Motor neuron (in vitro differentiated cells): ENCODE data around the gene RBMS3. TPM values are rescaled to one million over a fixed set of nuclear protein-coding genes. Genes with fewer than 3 reads are reported as not detected.

ENCODE experiments used
- ATAC-seq, 8 experiments: fragments of 200-7000 bp; cut with Tn5 transposase; replicated peaks in 6 of 8; 2 replicates each; pipeline ENCODE4 v1.8.0; 2021; ENCODE audit warnings: mild to moderate bottlenecking in 8 of 8, moderate library complexity in 8 of 8
- H3K27ac ChIP-seq, 2 donors: fragments of 250-450 bp; sonication (Bioruptor Pico); 2 replicates each; pipeline ENCODE4 v1.9.0; 2021; ENCODE audit warnings: antibody characterized with exemption in 2 of 2, mild to moderate bottlenecking in 2 of 2, moderate library complexity in 1 of 2
- H3K4me1 ChIP-seq, 2 donors: fragments of 250-450 bp; sonication (Bioruptor Pico); replicated peaks in 1 of 2; 2 replicates each; pipeline ENCODE4 v1.6.1; 2021; ENCODE audit warnings: antibody characterized with exemption in 2 of 2, mild to moderate bottlenecking in 2 of 2, moderate library complexity in 1 of 2
- H3K4me3 ChIP-seq, 5 donors: fragments of 250-450 bp; sonication (Bioruptor Pico); 2 replicates each; pipeline ENCODE4 v1.9.0; 2021; ENCODE audit warnings: antibody characterized with exemption in 5 of 5, mild to moderate bottlenecking in 5 of 5, moderate library complexity in 4 of 5
- WGBS, 10 experiments: fragments of 450-650 bp; shearing (Covaris generic); methylation state at CpG; one replicate each; pipeline ENCODE4 v1.0.0; 2022; 5-methylcytosine and 5-hydroxymethylcytosine counted together
- in situ Hi-C, 9 experiments: fragments of 400-800 bp; cut with MboI; loops; one replicate each; pipeline ENCODE4 v1.15.0; 2021; ENCODE audit warnings: low sequenced_read_pairs in 9 of 9, low pct_unique_long_range_greater_than_20kb in 2 of 9; ENCODE audit not compliant: unreplicated experiment in 9 of 9
- total RNA-seq, 8 experiments: library from RNA; unstranded; fragments of 300-600 nt; gene quantifications; 2 replicates each; pipeline versions ENCODE4 v1.2.3 to v1.2.4, GENCODE V29; 2022

Gene RBMS3
- total RNA-seq, 8 experiments from 2014 or later, result 11.0 to 63.7 (median 16.7) TPM

DNA sequence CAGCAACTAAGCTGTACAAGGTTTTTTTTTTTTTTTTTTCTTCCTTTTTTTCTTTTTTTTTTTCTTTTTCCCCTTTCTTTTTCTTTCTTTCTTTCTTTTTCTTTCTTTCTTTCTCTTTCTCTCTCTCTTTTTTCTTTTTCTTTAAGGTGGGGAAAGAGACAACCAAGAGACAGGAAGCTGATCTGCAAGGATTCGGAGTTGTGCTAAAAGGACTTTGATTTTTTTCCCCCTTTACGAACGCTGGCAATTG, 148 bp downstream of the RBMS3 start:
- Histone ChIP-seq H3K27ac (peak overlapping the region in 1 of 2 donors; percentile 25), H3K4me3 (peak overlapping the region; percentile 26 to 43 (median 38)), H3K4me1 (peaks cover 8 to 26% of the 10 kb centered on the region in 2 donors)
- WGBS, 10 experiments, result 0 to 5% (median 0%) methylated on average over 2 to 3 of the region's 3 CpGs; no CpG with 5 or more reads in 2 of the 10 experiments
- no peak for ATAC-seq
- in situ Hi-C loops, result loop anchor here in 1 of 9 experiments (25.0 kb wide), 1 partner anchor 481 kb away; no protein-coding TSS in a partner anchor

DNA sequence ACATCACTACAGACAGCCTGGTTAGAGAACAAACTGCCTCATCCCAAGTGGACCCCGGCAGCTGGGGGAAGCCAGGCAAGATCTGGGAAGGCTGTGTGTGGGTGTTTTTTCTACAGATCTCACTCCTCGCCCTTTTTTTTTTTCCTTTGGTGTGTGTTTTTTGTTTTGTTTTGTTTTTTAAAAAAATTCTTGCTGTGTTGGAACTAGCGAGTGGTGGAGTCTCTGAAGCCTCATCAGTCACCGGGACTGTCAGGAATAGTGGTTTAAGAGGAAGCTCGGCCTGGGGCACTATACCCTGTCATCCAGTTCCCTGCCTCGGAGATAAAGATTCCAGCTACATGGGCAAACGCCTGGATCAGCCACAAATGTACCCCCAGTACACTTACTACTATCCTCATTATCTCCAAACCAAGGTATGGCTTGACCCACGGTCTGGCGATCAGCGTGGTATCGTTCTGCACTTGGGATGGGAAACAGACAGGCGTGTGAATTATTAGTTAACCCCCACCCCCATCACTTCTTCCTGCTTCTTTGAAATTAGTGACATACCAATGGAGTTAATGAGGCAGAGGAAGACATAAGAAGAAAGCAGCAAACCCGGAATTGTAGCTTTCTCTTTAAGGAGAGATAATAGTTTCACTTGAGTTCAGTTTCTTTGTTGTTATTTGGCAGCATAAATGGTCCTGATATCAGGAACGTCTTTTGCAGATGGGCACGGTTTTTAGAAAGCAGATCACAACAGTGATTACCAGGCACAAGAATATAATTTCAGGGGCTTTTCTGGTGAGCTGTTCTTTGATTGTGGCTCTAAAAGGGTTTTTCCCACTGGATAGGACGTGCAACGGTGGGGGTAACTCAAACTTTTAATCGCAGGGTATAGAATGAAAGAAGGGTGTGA, 722 bp downstream of the RBMS3 start:
- H3K4me3 ChIP-seq, result peak overlapping the region; percentile 26 to 43 (median 38)
- H3K27ac ChIP-seq, result peak overlapping the region in 1 of 2 donors; percentile 25
- in situ Hi-C loops, result loop anchor here in 1 of 9 experiments (25.0 kb wide), 1 partner anchor 481 kb away; no protein-coding TSS in a partner anchor
- 0 to 7% (median 2%) methylated on average over 3 to 12 of the region's 18 CpGs for WGBS, 10 experiments
- ATAC-seq, result peak; percentile 15 to 60 (median 50)
- H3K4me1 ChIP-seq, result peaks cover 10 to 29% of the 10 kb centered on the region in 2 donors

DNA sequence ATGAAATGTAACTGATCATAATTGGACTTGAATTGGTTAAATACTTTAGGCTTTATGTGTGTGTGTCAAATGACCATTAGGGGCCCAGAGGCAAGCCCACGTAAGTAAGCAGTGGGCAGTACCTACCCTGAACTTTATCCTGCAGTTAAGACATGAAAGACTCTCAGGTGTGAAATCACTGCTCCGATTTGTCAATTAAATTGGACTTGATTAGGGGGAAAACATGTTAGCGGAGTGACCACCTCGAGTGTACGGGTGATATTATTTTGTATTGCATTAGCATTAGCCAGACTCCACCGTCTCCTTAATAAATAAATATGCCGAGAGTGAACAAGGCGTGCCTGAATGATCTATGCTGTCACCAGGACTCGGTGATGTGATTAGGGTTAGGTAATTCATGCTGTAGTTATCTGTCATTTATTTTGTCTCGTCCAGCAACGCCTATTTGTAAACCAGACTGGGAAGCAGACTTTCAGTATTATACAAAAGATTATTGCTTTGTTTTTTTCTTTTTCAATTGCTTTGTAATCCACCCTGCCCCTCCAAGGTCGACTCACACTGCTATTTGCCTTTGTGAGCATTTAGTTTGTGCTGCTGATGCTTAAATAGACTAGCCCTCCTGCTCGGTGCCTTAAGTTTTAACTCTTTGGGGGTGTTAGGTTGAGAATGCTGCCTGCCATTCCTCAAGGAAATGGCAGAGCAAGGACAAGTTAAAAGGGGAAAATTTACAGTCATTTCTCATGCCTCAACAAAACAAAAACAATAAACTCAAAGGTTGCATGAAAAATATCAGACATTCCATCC, 1.8 kb downstream of the RBMS3 start:
- ATAC-seq, result peak; percentile 5 to 25 (median 11)
- peaks cover 12 to 39% of the 10 kb centered on the region in 2 donors for H3K4me1 ChIP-seq
- WGBS, 10 experiments, result 0 to 23% (median 2%) methylated on average over 2 to 13 of the region's 13 CpGs
- H3K27ac ChIP-seq, result peak overlapping the region in 1 of 2 donors; percentile 59
- peak overlapping the region; percentile 26 to 43 (median 38) for H3K4me3 ChIP-seq
- in situ Hi-C loops, result loop anchor here in 1 of 9 experiments (25.0 kb wide), 1 partner anchor 480 kb away; no protein-coding TSS in a partner anchor

DNA sequence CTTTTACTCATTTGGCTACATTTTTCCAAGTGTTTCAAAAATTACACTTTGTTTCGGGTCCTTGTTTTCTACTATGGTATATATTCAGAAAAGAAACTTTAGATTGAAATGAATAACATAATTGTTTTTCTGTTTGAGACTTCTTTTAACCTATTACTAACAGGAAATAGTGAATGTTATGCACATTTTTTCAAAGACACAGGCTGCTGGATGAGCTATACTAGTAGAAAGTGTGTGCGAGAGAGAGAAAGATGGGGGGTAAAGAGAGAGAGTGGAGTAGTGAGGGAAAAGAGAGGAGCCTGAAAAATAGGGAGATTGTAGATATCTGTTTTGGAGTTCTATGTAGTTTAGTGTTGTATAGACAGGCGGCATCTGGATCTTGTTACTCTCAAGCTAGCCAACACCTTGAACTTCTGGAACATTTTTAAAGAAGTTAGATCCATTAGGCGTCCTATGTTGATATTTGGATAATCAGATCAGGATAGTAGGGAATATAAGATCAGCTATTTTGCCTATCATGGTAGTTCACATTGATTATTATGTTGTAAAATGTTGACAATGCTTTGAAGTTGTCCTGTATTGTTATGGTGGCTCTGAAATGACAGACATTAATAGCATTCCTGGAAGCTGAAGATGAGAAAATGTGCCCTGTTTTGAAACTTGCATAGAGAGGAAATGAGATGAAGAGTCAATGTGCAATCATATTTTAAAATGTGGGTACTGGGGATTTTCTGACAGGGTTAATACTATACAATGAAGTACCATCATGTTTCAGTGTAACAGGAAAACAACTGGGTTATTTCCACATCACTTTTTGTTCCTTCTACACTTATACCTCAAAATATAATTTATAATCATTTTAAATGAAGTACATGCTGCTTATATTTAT, 2.6 kb downstream of the RBMS3 start:
- ATAC-seq, result no peak
- 0 to 70% (median 20%) methylated on average over 1 to 4 of the region's 4 CpGs; no CpG with 5 or more reads in 1 of the 10 experiments for WGBS, 10 experiments
- H3K27ac ChIP-seq, result peak overlapping the region in 1 of 2 donors; percentile 59
- in situ Hi-C loops, result loop anchor here in 1 of 9 experiments (25.0 kb wide), 1 partner anchor 479 kb away; no protein-coding TSS in a partner anchor
- H3K4me1 ChIP-seq, result peaks cover 19 to 41% of the 10 kb centered on the region in 2 donors
- peak overlapping the region; percentile 26 to 43 (median 38) for H3K4me3 ChIP-seq

DNA sequence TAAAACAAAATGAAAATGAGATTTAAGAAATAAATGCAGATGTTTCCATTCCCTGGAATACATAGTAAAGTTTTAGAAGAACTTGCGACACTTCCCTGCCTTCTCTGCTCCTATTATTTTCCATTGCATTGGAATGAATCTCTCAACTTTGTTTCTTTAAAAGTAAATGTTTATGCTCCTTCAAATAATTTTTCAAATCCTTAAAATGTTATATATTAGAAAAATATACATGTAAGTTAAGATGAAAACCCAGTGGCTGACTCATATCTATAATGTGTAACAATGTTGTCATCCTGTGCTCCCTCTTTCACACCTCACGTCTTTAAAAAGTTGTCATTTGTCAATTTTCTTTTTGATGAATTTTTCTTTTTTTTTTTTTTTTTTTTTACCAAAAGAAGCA, 3.6 kb downstream of the RBMS3 start:
- Histone ChIP-seq H3K27ac (no peak overlapping the region), H3K4me3 (no peak overlapping the region)
- in situ Hi-C loops, result loop anchor here in 1 of 9 experiments (25.0 kb wide), 1 partner anchor 478 kb away; no protein-coding TSS in a partner anchor

DNA sequence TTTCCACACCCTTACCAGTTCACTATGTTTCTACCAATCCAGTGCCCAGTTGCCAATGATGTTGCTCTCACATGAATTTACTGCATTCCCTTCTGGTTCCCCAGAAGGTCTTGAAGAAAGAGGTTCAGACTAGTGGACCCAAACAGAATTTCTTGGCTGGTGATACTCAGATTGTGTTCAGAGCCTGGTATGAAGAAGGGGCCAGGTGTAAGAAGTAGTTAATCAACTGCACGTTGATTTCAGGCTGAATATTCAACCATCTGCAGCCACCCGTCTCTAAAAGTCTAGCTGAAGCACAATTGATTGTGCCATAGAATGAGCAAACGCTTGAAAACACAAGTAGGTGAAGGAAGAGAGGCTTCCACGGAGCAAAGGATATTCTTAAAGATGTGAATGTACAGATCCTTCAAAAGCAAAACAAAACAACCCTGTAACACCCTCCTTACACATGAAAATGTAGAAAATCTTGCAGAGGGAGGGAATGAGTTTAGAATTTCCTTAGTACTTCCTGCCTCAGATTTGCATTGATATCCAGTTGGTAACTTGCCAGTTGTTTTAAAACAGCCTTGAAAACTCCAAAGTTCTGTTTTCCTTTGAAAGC, 4.7 kb downstream of the RBMS3 start:
- peak overlapping the region in 1 of 5 donors; percentile 17 for H3K4me3 ChIP-seq

More for the DNA sequence above, 3.6 kb downstream of the RBMS3 start:
- WGBS, 10 experiments, result 13 to 100% (median 78%) methylated on average over 1 to 2 of the region's 2 CpGs
- peaks cover 21 to 41% of the 10 kb centered on the region in 2 donors for H3K4me1 ChIP-seq
- ATAC-seq, result no peak

DNA sequence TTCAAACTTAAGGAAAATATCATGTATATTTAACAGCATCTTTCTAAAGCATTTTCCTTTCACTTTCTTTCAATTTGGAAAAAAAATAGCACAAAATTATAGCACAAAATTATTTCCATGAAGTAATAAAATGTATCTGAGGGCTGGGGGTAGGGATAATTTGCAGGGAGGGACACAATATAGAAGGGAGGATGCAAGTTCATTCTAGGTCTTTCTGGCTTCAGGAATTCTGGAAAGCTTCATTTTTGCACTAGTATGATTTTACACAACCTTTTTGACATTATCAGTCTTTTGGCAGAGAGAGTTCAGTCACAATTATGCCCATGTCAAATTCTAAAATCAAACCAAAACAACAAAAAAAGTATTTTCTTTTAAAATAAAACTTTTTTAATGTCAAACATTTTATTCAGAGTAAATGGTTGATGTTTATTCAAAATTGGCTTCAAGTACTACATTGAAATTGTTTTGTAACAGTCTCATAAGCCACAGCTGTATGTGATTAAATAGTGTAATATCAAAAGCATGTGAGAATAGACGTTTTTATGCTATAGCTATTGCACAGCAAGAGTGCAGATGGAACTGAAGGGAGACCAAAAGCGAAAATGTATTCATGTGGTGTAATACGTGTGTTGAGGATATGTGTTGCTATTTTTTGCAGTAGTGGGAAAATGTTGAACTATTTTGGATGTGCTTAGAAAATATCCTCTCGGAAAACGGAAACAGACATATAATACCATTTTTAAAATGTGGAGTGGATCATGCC, 5.8 kb downstream of the RBMS3 start:
- in situ Hi-C loops, result loop anchor here in 1 of 9 experiments (25.0 kb wide), 1 partner anchor 476 kb away; no protein-coding TSS in a partner anchor
- Histone ChIP-seq H3K4me3 (no peak overlapping the region), H3K4me1 (peaks cover 21 to 41% of the 10 kb centered on the region in 2 donors), H3K27ac (no peak overlapping the region)
- 3 to 93% (median 60%) methylated on average over 3 to 5 of the region's 5 CpGs; no CpG with 5 or more reads in 1 of the 10 experiments for WGBS, 10 experiments
- no peak for ATAC-seq

More for the DNA sequence above, 4.7 kb downstream of the RBMS3 start:
- peaks cover 21 to 41% of the 10 kb centered on the region in 2 donors for H3K4me1 ChIP-seq
- peak overlapping the region in 1 of 2 donors; percentile 45 for H3K27ac ChIP-seq
- in situ Hi-C loops, result loop anchor here in 1 of 9 experiments (25.0 kb wide), 1 partner anchor 477 kb away; no protein-coding TSS in a partner anchor
- WGBS, 10 experiments, result 0 to 63% (median 5%) methylated on average over 2 to 4 of the region's 4 CpGs
- peak in 1 of 8 experiments; percentile 6 for ATAC-seq

DNA sequence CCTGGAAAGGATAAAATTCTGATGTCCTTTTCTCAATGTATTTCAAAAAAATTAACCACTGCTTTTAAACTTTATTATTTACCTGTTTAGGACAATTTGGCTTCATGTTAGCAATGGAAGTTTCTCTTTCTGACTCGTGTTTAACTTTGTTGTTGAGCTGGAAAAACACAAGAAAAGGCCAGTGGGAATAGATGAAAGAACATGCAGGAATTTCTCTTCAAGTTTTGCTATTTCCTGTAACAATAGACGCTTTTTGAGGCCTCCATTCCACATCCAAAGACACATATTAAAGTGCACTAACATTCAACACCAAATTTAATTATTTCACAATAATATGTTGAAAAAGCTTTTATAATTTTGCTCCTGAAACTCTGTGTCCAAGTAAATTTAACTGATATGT, 9.7 kb downstream of the RBMS3 start:
- in situ Hi-C loops, result loop anchor here in 1 of 9 experiments (25.0 kb wide), 1 partner anchor 472 kb away; no protein-coding TSS in a partner anchor
- no peak overlapping the region for H3K4me3 ChIP-seq
- 0 to 71% (median 45%) methylated on average over 1 to 2 of the region's 2 CpGs for WGBS, 10 experiments
- ATAC-seq, result peak in 1 of 8 experiments; percentile 40
- H3K27ac ChIP-seq, result no peak overlapping the region
- peaks cover 19 to 20% of the 10 kb centered on the region in 2 donors for H3K4me1 ChIP-seq

DNA sequence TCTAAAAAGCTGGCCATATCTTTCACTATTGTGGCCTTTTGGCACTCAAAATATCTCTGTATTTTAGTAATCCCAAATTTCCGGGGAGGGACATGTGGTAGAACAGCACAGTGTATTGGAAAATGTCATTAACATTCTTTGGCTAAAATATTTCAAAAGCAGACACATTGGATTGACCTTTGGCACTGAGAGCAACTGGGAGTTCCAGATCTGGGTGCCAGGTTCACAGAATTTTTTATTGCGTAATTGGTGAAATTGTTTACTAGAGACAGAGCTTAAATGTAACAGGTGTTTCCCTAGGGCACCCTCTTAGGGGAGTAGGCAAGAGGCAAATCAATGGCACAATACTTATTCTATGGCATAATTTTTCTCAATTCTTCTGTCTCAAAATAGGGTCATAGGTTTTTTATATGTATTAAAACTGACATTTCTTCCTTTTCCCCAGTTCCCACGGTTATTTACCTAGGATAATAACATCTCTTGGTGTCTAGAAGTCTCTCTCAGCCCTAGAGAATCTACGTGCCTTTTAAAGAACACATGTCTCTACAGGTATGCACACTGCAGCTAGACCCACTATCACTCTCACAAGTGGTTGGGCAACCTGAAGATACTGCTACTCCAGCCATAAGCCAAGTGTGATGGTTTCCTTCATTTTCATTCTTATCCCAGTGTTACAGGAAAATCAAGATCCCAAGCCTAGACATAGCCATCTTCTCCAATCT, 10.6 kb downstream of the RBMS3 start:
- in situ Hi-C loops, result loop anchor here in 1 of 9 experiments (25.0 kb wide), 1 partner anchor 471 kb away; no protein-coding TSS in a partner anchor
- ATAC-seq, result peak in 2 of 8 experiments; percentile 42 to 46
- Histone ChIP-seq H3K4me1 (peaks cover 15 to 17% of the 10 kb centered on the region in 2 donors), H3K27ac (no peak overlapping the region), H3K4me3 (no peak overlapping the region)
- 0 to 90% (median 86%) methylated on average over 1 to 4 of the region's 4 CpGs; no CpG with 5 or more reads in 1 of the 10 experiments for WGBS, 10 experiments

DNA sequence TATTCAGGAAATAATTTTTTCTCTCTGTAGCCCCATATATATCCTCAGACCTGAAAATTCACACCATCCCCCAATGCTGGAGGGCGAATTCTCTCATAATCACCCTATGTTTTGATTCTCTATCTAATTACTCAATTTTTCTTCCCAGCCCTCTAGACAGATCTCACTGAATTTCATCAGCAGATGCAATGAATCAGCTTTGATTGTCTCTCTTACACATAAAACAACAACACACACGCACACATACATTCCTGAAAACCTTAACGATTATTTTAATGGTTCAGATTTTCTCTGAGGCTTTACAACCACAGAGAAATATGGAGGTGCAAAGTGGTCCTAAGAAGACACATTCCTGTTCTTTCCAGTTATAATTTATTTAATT, 11.1 kb downstream of the RBMS3 start:
- in situ Hi-C loops, result loop anchor here in 1 of 9 experiments (25.0 kb wide), 1 partner anchor 470 kb away; no protein-coding TSS in a partner anchor
- no peak for ATAC-seq

More for the DNA sequence above, 11.1 kb downstream of the RBMS3 start:
- WGBS, 10 experiments, result 58 to 100% (median 100%) methylated on average over 1 to 3 of the region's 3 CpGs; no CpG with 5 or more reads in 1 of the 10 experiments
- Histone ChIP-seq H3K4me3 (no peak overlapping the region), H3K4me1 (peaks cover 12 to 15% of the 10 kb centered on the region in 2 donors), H3K27ac (no peak overlapping the region)
